GM23248 (cell line): Measurements from ENCODE around the gene CREBL2. TPM values are rescaled to one million over a fixed set of nuclear protein-coding genes. Genes with fewer than 3 reads are reported as not detected.

ENCODE experiments used
- DNase-seq: peaks from one replicate; pipeline ENCODE4 v3.0.0-alpha.2; 2015
- H2AFZ ChIP-seq: fragments of 200-600 bp; sonication (generic); 2 replicates; pipeline ENCODE4 v1.6.1; 2016; ENCODE audit warnings: antibody characterized with exemption
- H3F3A ChIP-seq: fragments of 200-600 bp; sonication (generic); 2 replicates; pipeline ENCODE4 v1.6.1; 2016; ENCODE audit warnings: mild to moderate bottlenecking, antibody characterized with exemption, mixed run types; ENCODE audit not compliant: insufficient read depth
- H3K27ac ChIP-seq: fragments of 200-600 bp; sonication (generic); 2 replicates; pipeline ENCODE4 v1.5.1; 2016; ENCODE audit warnings: mild to moderate bottlenecking
- H3K27me3 ChIP-seq: fragments of 200-600 bp; sonication (generic); replicated peaks from 2 replicates; pipeline ENCODE4 v1.6.1; 2016; ENCODE audit warnings: mild to moderate bottlenecking; ENCODE audit not compliant: insufficient read depth
- H3K36me3 ChIP-seq: fragments of 200-600 bp; sonication (generic); 2 replicates; pipeline ENCODE4 v1.6.1; 2016; ENCODE audit warnings: low read depth, mild to moderate bottlenecking
- H3K4me1 ChIP-seq: fragments of 200-600 bp; sonication (generic); 2 replicates; pipeline ENCODE4 v1.6.1; 2016; ENCODE audit warnings: mild to moderate bottlenecking; ENCODE audit not compliant: insufficient read depth
- H3K4me2 ChIP-seq: fragments of 200-600 bp; sonication (generic); one replicate; pipeline ENCODE4 v1.6.1; 2016; ENCODE audit warnings: mild to moderate bottlenecking; ENCODE audit not compliant: unreplicated experiment
- H3K4me3 ChIP-seq: fragments of 200-600 bp; sonication (generic); 2 replicates; pipeline ENCODE4 v1.5.1; 2016; ENCODE audit warnings: mild to moderate bottlenecking
- H3K79me2 ChIP-seq: fragments of 200-600 bp; sonication (generic); 2 replicates; pipeline ENCODE4 v1.6.1; 2016; ENCODE audit warnings: mild to moderate bottlenecking; ENCODE audit not compliant: insufficient read depth
- H3K9ac ChIP-seq: fragments of 200-600 bp; sonication (generic); 2 replicates; pipeline ENCODE4 v1.6.1; 2016; ENCODE audit warnings: mild to moderate bottlenecking
- H3K9me2 ChIP-seq: fragments of 200-600 bp; sonication (generic); 2 replicates; pipeline ENCODE4 v1.6.1; 2016; ENCODE audit warnings: mixed run types, mild to moderate bottlenecking, moderate library complexity; ENCODE audit not compliant: insufficient read depth
- H3K9me3 ChIP-seq: fragments of 200-600 bp; sonication (generic); one replicate; pipeline ENCODE4 v1.6.1; 2017; ENCODE audit warnings: low read depth
- H4K20me1 ChIP-seq: fragments of 200-600 bp; sonication (generic); 2 replicates; pipeline ENCODE4 v1.6.0; 2016; ENCODE audit not compliant: insufficient read depth
- EZH2 ChIP-seq: fragments of 200-600 bp; sonication (generic); IDR thresholded peaks from 2 replicates; pipeline ENCODE4 v1.6.1; 2018; ENCODE audit warnings: antibody characterized with exemption, mild to moderate bottlenecking; ENCODE audit not compliant: insufficient read depth, poor library complexity, severe bottlenecking
- EZH2phosphoT487 ChIP-seq: fragments of 200-600 bp; sonication (generic); IDR thresholded peaks from 2 replicates; pipeline ENCODE4 v1.6.1; 2018; ENCODE audit warnings: antibody characterized with exemption, moderate library complexity, mild to moderate bottlenecking, low read depth; ENCODE audit not compliant: insufficient read depth
- WGBS, 2 experiments: methylation state at CpG; one replicate each; pipeline ENCODE4 v1.1.6; 2015 to 2017; ENCODE audit warnings: low lambda C conversion rate in 2 of 2, low coverage in 1 of 2; ENCODE audit errors: missing lambda C conversion rate in 2 of 2; 5-methylcytosine and 5-hydroxymethylcytosine counted together
- in situ Hi-C: fragments of 300-500 bp; cut with MboI; formaldehyde crosslinking; loops from 2 replicates; pipeline ENCODE4 v1.15.0; 2020
- polyA plus RNA-seq: library from polyadenylated mRNA; unstranded; fragments of >200 nt; fragmentation: Nextera tagmentation; extraction: Ambion mirVana; gene quantifications from 2 replicates; pipeline ENCODE4 v1.2.1, GENCODE V29; 2016
- total RNA-seq: library from RNA; depleted of rRNA; stranded (reverse); fragments of >200 nt; shearing (Covaris generic); gene quantifications from 2 replicates; pipeline ENCODE4 v1.2.3, GENCODE V29; 2014

The CREBL2 gene
- total and polyA plus RNA-seq, 2 experiments from 2014 or later, result 23.4 to 38.4 TPM

GRCh38 chr12:12663644-12664294 lies 52.1 kb downstream of the CREBL2 start:
- H3K79me2 ChIP-seq, result no peaks in the 10 kb centered on the region
- in situ Hi-C loops, result no loop called here
- WGBS, 2 experiments, result 90 to 91% methylated on average over 15 of the region's 15 CpGs
- H3K27me3 ChIP-seq, result no peaks in the 10 kb centered on the region
- no peak overlapping the region for H3K27ac ChIP-seq
- H3K9me3 ChIP-seq, result no peaks in the 10 kb centered on the region
- no peak overlapping the region for H3K9ac ChIP-seq
- H2AFZ ChIP-seq, result no peak overlapping the region
- no peaks in the 10 kb centered on the region for H3K36me3 ChIP-seq
- H3K4me3 ChIP-seq, result no peak overlapping the region
- no peaks in the 10 kb centered on the region for H4K20me1 ChIP-seq
- peaks cover 30% of the 10 kb centered on the region for H3F3A ChIP-seq
- peaks cover 33% of the 10 kb centered on the region for H3K4me1 ChIP-seq
- H3K9me2 ChIP-seq, result no peaks in the 10 kb centered on the region
- no peak overlapping the region for H3K4me2 ChIP-seq
- TF ChIP-seq EZH2phosphoT487, result no peak
- no peak for TF ChIP-seq EZH2
- DNase-seq, result no peak

- Histone ChIP-seq H3K27ac (no peak overlapping the region), H3K4me2 (no peak overlapping the region), H3K4me3 (no peak overlapping the region), H3K9me3 (no peaks in the 10 kb centered on the region), H3K79me2 (no peaks in the 10 kb centered on the region), H3K36me3 (no peaks in the 10 kb centered on the region), H3K27me3 (no peaks in the 10 kb centered on the region), H2AFZ (no peak overlapping the region), H3F3A (peaks cover 26% of the 10 kb centered on the region), H3K9me2 (no peaks in the 10 kb centered on the region), H4K20me1 (no peaks in the 10 kb centered on the region), H3K4me1 (peaks cover 28% of the 10 kb centered on the region), H3K9ac (no peak overlapping the region)
- WGBS, 2 experiments, result 85 to 87% methylated on average over 13 of the region's 13 CpGs
- TF ChIP-seq EZH2, result no peak
- in situ Hi-C loops, result no loop called here
- no peak for DNase-seq
These were observed 53.5 kb downstream of the CREBL2 start for GRCh38 chr12:12665194-12665593.

- no peak overlapping the region for H3K4me2 ChIP-seq
- TF ChIP-seq EZH2 (no peak), EZH2phosphoT487 (no peak)
- H3K4me1 ChIP-seq, result peaks cover 19% of the 10 kb centered on the region
- no peaks in the 10 kb centered on the region for H3K36me3 ChIP-seq
- no peak for DNase-seq
- WGBS, 2 experiments, result 4 to 9% methylated on average over 1 of the region's 1 CpG
- H3F3A ChIP-seq, result peaks cover 7% of the 10 kb centered on the region
- no peaks in the 10 kb centered on the region for H3K9me2 ChIP-seq
- H3K79me2 ChIP-seq, result no peaks in the 10 kb centered on the region
- H3K4me3 ChIP-seq, result no peak overlapping the region
- H2AFZ ChIP-seq, result no peak overlapping the region
- H3K27ac ChIP-seq, result no peak overlapping the region
- H3K9me3 ChIP-seq, result no peaks in the 10 kb centered on the region
- H3K27me3 ChIP-seq, result no peaks in the 10 kb centered on the region
- no peaks in the 10 kb centered on the region for H4K20me1 ChIP-seq
- H3K9ac ChIP-seq, result no peak overlapping the region
- in situ Hi-C loops, result no loop called here
These were observed 56.3 kb downstream of the CREBL2 start for GRCh38 chr12:12668005-12668404.

GRCh38 chr12:12669020-12669419 lies 57.3 kb downstream of the CREBL2 start:
- in situ Hi-C loops, result no loop called here

More at GRCh38 chr12:12669020-12669419, 57.3 kb downstream of the CREBL2 start:
- Histone ChIP-seq H3K4me1 (peaks cover 19% of the 10 kb centered on the region), H4K20me1 (no peaks in the 10 kb centered on the region), H3K9ac (no peak overlapping the region), H3K4me3 (no peak overlapping the region), H3K36me3 (no peaks in the 10 kb centered on the region), H3K79me2 (no peaks in the 10 kb centered on the region), H3K27ac (no peak overlapping the region), H3K4me2 (no peak overlapping the region), H3F3A (peaks cover 7% of the 10 kb centered on the region; the same call in 1 of the 2 replicates), H3K9me2 (no peaks in the 10 kb centered on the region), H3K9me3 (no peaks in the 10 kb centered on the region), H3K27me3 (no peaks in the 10 kb centered on the region), H2AFZ (no peak overlapping the region)
- TF ChIP-seq EZH2, result no peak
- no peak for TF ChIP-seq EZH2phosphoT487
- 88 to 99% methylated on average over 2 of the region's 2 CpGs for WGBS, 2 experiments
- DNase-seq, result no peak
